GM10847 (cell line): ENCODE results near the gene CHD8.

Source experiments
- POLR2A ChIP-seq: IDR thresholded peaks from 2 replicates; pipeline ENCODE4 v1.6.1; 2011; ENCODE audit not compliant: insufficient read length; ENCODE audit errors: extremely low read depth

The CHD8 gene

GRCh38 chr14:21475767-21476522, 20.0 kb upstream of the CHD8 start:
- TF ChIP-seq POLR2A: no peak

GRCh38 chr14:21467616-21468015, 11.7 kb upstream of the CHD8 start:
- TF ChIP-seq POLR2A: no peak

- TF ChIP-seq POLR2A: no peak
These were observed 371 bp downstream of the CHD8 start for GRCh38 chr14:21455592-21455911.

- TF ChIP-seq POLR2A: no peak
These were observed 929 bp downstream of the CHD8 start for GRCh38 chr14:21454843-21455544.

- no peak for TF ChIP-seq POLR2A
These were observed 6.1 kb downstream of the CHD8 start for GRCh38 chr14:21449899-21450216.

GRCh38 chr14:21440859-21441258, 15.1 kb downstream of the CHD8 start:
- TF ChIP-seq POLR2A: no peak

- TF ChIP-seq POLR2A: peak; percentile 47
These were observed 18.6 kb downstream of the CHD8 start for GRCh38 chr14:21437063-21437901.

GRCh38 chr14:21436567-21437062, 19.3 kb downstream of the CHD8 start:
- no peak for TF ChIP-seq POLR2A

GRCh38 chr14:21431126-21431525, 24.8 kb downstream of the CHD8 start:
- TF ChIP-seq POLR2A: no peak

GRCh38 chr14:21428930-21429329, 27.0 kb downstream of the CHD8 start:
- no peak for TF ChIP-seq POLR2A

- no peak for TF ChIP-seq POLR2A
These were observed 29.2 kb downstream of the CHD8 start for GRCh38 chr14:21426692-21427091.

GRCh38 chr14:21419528-21419927, 36.4 kb downstream of the CHD8 start:
- no peak for TF ChIP-seq POLR2A

GRCh38 chr14:21415329-21415728, 40.6 kb downstream of the CHD8 start:
- no peak for TF ChIP-seq POLR2A

GRCh38 chr14:21414137-21414631, 41.7 kb downstream of the CHD8 start:
- TF ChIP-seq POLR2A: no peak

GRCh38 chr14:21408147-21408546, 47.8 kb downstream of the CHD8 start:
- no peak for TF ChIP-seq POLR2A

GRCh38 chr14:21406213-21406612, 49.7 kb downstream of the CHD8 start:
- TF ChIP-seq POLR2A: no peak
